Central memory CD4-positive, alpha-beta T cell (primary cell): ENCODE measurements around the gene MLANA.

Experiments used
- DNase-seq: peaks from one replicate; pipeline ENCODE4 v3.0.0; 2022
- total RNA-seq, 3 experiments: gene quantifications; one replicate each; lab custom pipeline; 2026; lab: John Stamatoyannopoulos, UW

MLANA gene
- total RNA-seq, result 0 reads per million in 3 experiments

GRCh38 chr9:5890641-5891040, at the start of gene MLANA:
MLANA (plus strand) TSS chr9:5890889; CDS start chr9:5892475, 1,586 bp downstream.
- DNase-seq, result no peak

- DNase-seq, result peak; percentile 66
Measured at GRCh38 chr9:5841771-5842573, 48.7 kb upstream of the MLANA start.

- DNase-seq, result no peak
Measured at GRCh38 chr9:5842929-5843793, 47.5 kb upstream of the MLANA start.

- DNase-seq, result no peak
Measured at GRCh38 chr9:5843794-5844471, 46.8 kb upstream of the MLANA start.

- no peak for DNase-seq
Measured at GRCh38 chr9:5845157-5845531, 45.5 kb upstream of the MLANA start.

- DNase-seq, result no peak
Measured at GRCh38 chr9:5846096-5846495, 44.6 kb upstream of the MLANA start.

- DNase-seq, result no peak
Measured at GRCh38 chr9:5846501-5846921, 44.2 kb upstream of the MLANA start.

- no peak for DNase-seq
Measured at GRCh38 chr9:5848372-5848882, 42.3 kb upstream of the MLANA start.

- no peak for DNase-seq
Measured at GRCh38 chr9:5850724-5851122, 40.0 kb upstream of the MLANA start.

- DNase-seq, result no peak
Measured at GRCh38 chr9:5851445-5851844, 39.2 kb upstream of the MLANA start.

GRCh38 chr9:5852987-5853386, 37.7 kb upstream of the MLANA start:
- no peak for DNase-seq

- DNase-seq, result no peak
Measured at GRCh38 chr9:5853617-5854016, 37.1 kb upstream of the MLANA start.

GRCh38 chr9:5854063-5854790, 36.5 kb upstream of the MLANA start:
- DNase-seq, result no peak

GRCh38 chr9:5857928-5858327, 32.8 kb upstream of the MLANA start:
- no peak for DNase-seq

GRCh38 chr9:5858833-5859232, 31.9 kb upstream of the MLANA start:
- DNase-seq, result no peak

GRCh38 chr9:5863092-5863746, 27.5 kb upstream of the MLANA start:
- DNase-seq, result no peak

- DNase-seq, result no peak
Measured at GRCh38 chr9:5864446-5864845, 26.2 kb upstream of the MLANA start.

GRCh38 chr9:5866272-5866671, 24.4 kb upstream of the MLANA start:
- DNase-seq, result no peak

GRCh38 chr9:5866685-5867084, 24.0 kb upstream of the MLANA start:
- DNase-seq, result no peak

GRCh38 chr9:5868235-5868634, 22.5 kb upstream of the MLANA start:
- DNase-seq, result no peak

GRCh38 chr9:5869315-5870019, 21.2 kb upstream of the MLANA start:
- no peak for DNase-seq
